Measurements from ENCODE around the gene METTL2B. TPM values are rescaled to one million over a fixed set of nuclear protein-coding genes. Genes with fewer than 3 reads are reported as not detected.

Gene METTL2B
- total RNA-seq, 4 donors from 2014 or later, result 14.0 to 23.3 (median 20.4) TPM

DNA sequence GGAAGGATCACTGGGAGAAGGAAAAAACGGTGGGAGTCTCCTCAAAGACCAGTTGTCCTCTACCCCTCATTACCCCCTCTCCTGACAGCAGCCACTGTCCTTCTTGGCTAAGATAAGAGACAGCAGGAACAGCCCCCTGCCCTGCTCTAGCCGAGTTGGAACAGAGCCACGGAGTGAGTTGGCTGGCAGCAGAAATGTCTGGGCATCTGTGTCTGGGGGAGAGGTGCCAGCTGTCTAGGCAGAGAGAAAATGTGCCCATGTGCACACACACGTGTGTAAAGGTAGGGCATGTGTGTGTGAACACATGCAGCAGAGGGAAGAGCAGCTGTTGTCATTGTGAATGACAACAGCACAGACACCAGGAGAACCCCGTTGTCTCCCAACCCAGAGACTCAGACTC, 30.2 kb upstream of the METTL2B start:
- TF ChIP-seq, protein P1, sequence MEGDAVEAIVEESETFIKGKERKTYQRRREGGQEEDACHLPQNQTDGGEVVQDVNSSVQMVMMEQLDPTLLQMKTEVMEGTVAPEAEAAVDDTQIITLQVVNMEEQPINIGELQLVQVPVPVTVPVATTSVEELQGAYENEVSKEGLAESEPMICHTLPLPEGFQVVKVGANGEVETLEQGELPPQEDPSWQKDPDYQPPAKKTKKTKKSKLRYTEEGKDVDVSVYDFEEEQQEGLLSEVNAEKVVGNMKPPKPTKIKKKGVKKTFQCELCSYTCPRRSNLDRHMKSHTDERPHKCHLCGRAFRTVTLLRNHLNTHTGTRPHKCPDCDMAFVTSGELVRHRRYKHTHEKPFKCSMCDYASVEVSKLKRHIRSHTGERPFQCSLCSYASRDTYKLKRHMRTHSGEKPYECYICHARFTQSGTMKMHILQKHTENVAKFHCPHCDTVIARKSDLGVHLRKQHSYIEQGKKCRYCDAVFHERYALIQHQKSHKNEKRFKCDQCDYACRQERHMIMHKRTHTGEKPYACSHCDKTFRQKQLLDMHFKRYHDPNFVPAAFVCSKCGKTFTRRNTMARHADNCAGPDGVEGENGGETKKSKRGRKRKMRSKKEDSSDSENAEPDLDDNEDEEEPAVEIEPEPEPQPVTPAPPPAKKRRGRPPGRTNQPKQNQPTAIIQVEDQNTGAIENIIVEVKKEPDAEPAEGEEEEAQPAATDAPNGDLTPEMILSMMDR (IDR thresholded peaks at IDR 0.05), result no peak
- TF ChIP-seq POLR2A (IDR thresholded peaks at IDR 0.05), result no peak
- no peak overlapping the region for H3K27ac ChIP-seq
- no peaks in the 10 kb centered on the region for H3K36me3 ChIP-seq
- no peaks in the 10 kb centered on the region for H3K27me3 ChIP-seq
- peaks cover 0 to 14% (median 0%) of the 10 kb centered on the region in 4 donors for H3K4me1 ChIP-seq
- H3K4me3 ChIP-seq, result no peak overlapping the region
- H3K9me3 ChIP-seq, result no peaks in the 10 kb centered on the region
- no peak for DNase-seq

DNA sequence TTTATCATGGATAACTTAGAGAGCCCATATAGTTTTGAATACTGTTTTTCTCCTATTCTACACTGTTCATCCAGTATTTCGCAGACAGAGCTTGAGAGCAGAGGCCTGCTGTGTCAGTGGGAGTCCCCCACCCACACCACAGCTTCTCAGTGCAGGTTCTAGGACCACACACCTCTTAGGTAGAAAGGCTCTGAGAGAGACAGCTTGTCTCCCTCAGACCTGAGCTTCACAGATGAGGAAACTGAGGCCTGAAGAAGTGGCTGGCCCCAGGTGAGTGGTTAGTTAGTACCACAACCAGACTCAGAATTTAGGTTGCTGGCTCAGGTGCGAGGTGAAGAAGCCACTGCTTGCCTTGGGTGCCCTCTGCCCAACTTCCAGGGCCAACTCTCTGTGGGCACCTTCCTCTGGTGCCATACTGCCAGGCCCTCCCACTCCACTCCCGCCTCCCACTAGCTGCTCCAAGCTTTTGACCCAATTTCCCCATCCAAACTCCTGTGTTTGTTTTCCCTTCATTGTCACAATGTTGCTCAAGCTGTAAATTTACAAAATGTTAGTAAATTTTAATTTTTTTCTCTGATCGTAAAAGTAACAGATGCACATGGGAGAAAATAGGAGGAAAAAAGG, 28.5 kb upstream of the METTL2B start:
- TF ChIP-seq, protein P1 (IDR thresholded peaks at IDR 0.05), result no peak
- no peak for TF ChIP-seq POLR2A (IDR thresholded peaks at IDR 0.05)
- no peak for DNase-seq
- Histone ChIP-seq H3K4me1 (peaks cover 0 to 9% (median 0%) of the 10 kb centered on the region in 4 donors), H3K27me3 (no peaks in the 10 kb centered on the region), H3K36me3 (no peaks in the 10 kb centered on the region), H3K9me3 (no peaks in the 10 kb centered on the region), H3K27ac (no peak overlapping the region), H3K4me3 (no peak overlapping the region)

DNA sequence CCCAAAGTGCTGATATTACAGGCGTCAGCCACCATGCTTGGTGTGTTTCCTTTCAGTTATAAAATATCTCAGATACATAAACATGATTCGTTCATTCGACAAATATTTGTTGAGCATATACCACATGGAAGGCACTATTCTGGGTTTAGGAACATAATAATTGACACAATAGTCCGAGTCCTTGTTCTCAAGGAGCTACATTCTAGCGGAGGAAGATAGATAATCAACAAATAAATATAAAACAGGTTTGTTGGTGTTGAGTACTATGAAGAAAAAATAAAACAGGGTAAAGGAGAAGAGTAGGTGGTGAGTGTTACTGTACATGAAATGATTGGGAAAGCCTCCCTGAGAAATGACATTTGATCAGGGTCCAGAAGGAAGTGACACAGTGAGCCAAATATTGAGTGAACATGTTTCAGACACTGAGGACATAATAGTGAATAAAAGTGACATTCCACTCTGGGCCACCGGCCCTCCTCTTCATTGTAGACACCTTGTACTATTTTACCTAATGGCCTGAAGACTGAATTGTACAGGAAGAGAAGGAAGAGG, 27.7 kb upstream of the METTL2B start:
- H3K4me3 ChIP-seq, result no peak overlapping the region
- DNase-seq, result no peak
- H3K36me3 ChIP-seq, result no peaks in the 10 kb centered on the region
- H3K27ac ChIP-seq, result no peak overlapping the region
- H3K27me3 ChIP-seq, result no peaks in the 10 kb centered on the region
- TF ChIP-seq, protein P1 (IDR thresholded peaks at IDR 0.05), result no peak
- no peak for TF ChIP-seq POLR2A (IDR thresholded peaks at IDR 0.05)
- H3K4me1 ChIP-seq, result peaks cover 0 to 4% (median 0%) of the 10 kb centered on the region in 4 donors
- H3K9me3 ChIP-seq, result no peaks in the 10 kb centered on the region

DNA sequence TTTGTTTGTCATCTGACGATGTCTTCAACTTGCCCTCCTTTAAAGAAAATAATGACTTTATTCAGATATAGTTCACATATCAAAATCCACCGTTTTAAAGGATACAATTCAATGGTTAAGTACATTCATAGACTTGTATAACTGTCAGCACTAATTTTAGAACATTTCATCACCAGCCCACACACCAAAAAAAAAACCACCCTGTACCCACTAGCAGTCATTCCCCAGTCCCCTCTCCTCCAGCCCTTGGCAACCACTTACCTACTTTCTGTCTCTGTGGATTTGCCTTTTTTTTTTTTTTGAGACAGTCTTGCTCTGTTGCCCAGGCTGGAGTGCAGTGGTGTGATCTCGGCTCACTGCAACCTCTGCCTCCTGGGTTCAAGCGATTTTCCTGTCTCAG, 26.1 kb upstream of the METTL2B start:
- H3K27me3 ChIP-seq, result no peaks in the 10 kb centered on the region
- peaks cover 0 to 17% (median 0%) of the 10 kb centered on the region in 4 donors for H3K4me1 ChIP-seq
- H3K27ac ChIP-seq, result no peak overlapping the region
- no peaks in the 10 kb centered on the region for H3K36me3 ChIP-seq
- no peaks in the 10 kb centered on the region for H3K9me3 ChIP-seq
- no peak overlapping the region for H3K4me3 ChIP-seq
- TF ChIP-seq POLR2A (IDR thresholded peaks at IDR 0.05), result no peak
- TF ChIP-seq, protein P1 (IDR thresholded peaks at IDR 0.05), result no peak
- DNase-seq, result no peak

DNA sequence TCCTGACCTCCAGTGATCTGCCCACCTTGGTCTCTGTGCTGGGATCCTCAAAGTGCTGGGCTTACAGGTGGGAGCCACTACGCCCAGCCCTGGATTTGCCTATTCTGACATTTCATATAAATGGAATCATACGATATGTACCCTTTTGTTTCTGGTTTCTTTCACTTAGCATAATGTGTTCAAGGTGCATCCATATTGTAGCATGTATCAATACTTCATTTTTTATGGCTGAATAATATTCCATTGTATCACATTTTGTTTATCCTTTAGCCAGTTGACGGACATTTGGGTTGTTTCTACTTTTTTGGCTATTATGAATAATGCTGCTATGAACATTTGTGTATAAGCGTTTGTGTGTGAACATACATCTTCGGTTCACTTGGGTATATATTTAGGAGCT, 25.6 kb upstream of the METTL2B start:
- H3K27ac ChIP-seq, result no peak overlapping the region
- no peak overlapping the region for H3K4me3 ChIP-seq
- DNase-seq, result no peak
- TF ChIP-seq, protein P1 (IDR thresholded peaks at IDR 0.05), result no peak
- no peak for TF ChIP-seq POLR2A (IDR thresholded peaks at IDR 0.05)
- H3K9me3 ChIP-seq, result no peaks in the 10 kb centered on the region
- H3K4me1 ChIP-seq, result peaks cover 0 to 17% (median under 1%) of the 10 kb centered on the region in 4 donors
- no peaks in the 10 kb centered on the region for H3K36me3 ChIP-seq
- no peaks in the 10 kb centered on the region for H3K27me3 ChIP-seq

Measured in Peyer's patch (tissue), 4 donors.